ENCODE results near the gene ZNF454.

Gene ZNF454

GRCh38 chr5:178993955-178994579, 53.1 kb downstream of the ZNF454 start:
- DNase-seq = no peak

- no peak for DNase-seq
Measured at GRCh38 chr5:178994580-178995340, 53.8 kb downstream of the ZNF454 start, which contains the start of gene GRM6. Gene GRM6 (minus strand): TSS chr5:178995320. CDS start chr5:178994944, 376 bp downstream.

- no peak for DNase-seq
Measured at GRCh38 chr5:178995341-178995690, 54.3 kb downstream of the ZNF454 start.

- no peak for DNase-seq
Measured at GRCh38 chr5:178996156-178996555, 55.2 kb downstream of the ZNF454 start.

GRCh38 chr5:178997191-178997590, 56.2 kb downstream of the ZNF454 start:
- no peak for DNase-seq

GRCh38 chr5:178998441-178998840, 57.4 kb downstream of the ZNF454 start:
- DNase-seq = no peak

- DNase-seq = no peak
Measured at GRCh38 chr5:179006564-179006963, 65.6 kb downstream of the ZNF454 start.

GRCh38 chr5:179008667-179009066, 67.7 kb downstream of the ZNF454 start:
- DNase-seq = no peak
